Activated CD4-positive, alpha-beta memory T cell treated with anti-CD3 and anti-CD28 coated beads, Interleukin-2, amount 10 ng/mL, durations not matched to agents 7 days and 5 days (primary cell): ENCODE data around the gene MESP1. TPM values are rescaled to one million over a fixed set of nuclear protein-coding genes. Genes with fewer than 3 reads are reported as not detected.
"Not testable (repeated sequence)": the region's sequence is repeated elsewhere in the genome, so short reads cannot be mapped to it uniquely, and the experiment has no call there.

ENCODE experiments used
- CTCF ChIA-PET: fragments of 350-600 bp; sonication (Branson Sonifier 250); formaldehyde crosslinking; loops from one replicate; lab custom pipeline; 2021; ENCODE audit warnings: antibody characterized with exemption, inconsistent platforms; lab: Charles Lee
- POLR2A ChIA-PET: fragments of 350-600 bp; sonication (Branson Sonifier 250); formaldehyde crosslinking; loops from one replicate; lab custom pipeline; 2021; ENCODE audit warnings: antibody characterized with exemption; lab: Charles Lee
- DNase-seq: peaks from one replicate; pipeline ENCODE4 v3.0.0-alpha.2; 2020
- H3K27ac Mint-ChIP-seq: one replicate; pipeline ENCODE4 v1.8.0; 2021; ENCODE audit warnings: mild to moderate bottlenecking, mixed read lengths
- H3K27me3 Mint-ChIP-seq: one replicate; pipeline ENCODE4 v1.8.0; 2021; ENCODE audit warnings: mixed read lengths
- H3K36me3 Mint-ChIP-seq: one replicate; pipeline ENCODE4 v1.8.0; 2021; ENCODE audit warnings: low read depth, mixed read lengths
- H3K4me1 Mint-ChIP-seq: one replicate; pipeline ENCODE4 v1.8.0; 2021; ENCODE audit warnings: mixed read lengths
- H3K4me3 Mint-ChIP-seq: one replicate; pipeline ENCODE4 v1.8.0; 2021; ENCODE audit warnings: mild to moderate bottlenecking, mixed read lengths
- H3K9me3 Mint-ChIP-seq: one replicate; pipeline ENCODE4 v1.8.0; 2021; ENCODE audit warnings: mixed read lengths
- total RNA-seq, 2 experiments: library from RNA; stranded (reverse); gene quantifications; one replicate each; pipeline ENCODE4 v1.2.3, GENCODE V29; 2021

The MESP1 gene, protein sequence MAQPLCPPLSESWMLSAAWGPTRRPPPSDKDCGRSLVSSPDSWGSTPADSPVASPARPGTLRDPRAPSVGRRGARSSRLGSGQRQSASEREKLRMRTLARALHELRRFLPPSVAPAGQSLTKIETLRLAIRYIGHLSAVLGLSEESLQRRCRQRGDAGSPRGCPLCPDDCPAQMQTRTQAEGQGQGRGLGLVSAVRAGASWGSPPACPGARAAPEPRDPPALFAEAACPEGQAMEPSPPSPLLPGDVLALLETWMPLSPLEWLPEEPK
- total RNA-seq, result 1 to 10 TPM; 3.2 to 3.5 TPM

- peak within 1 kb of the TSS; percentile 68 for H3K4me3 Mint-ChIP-seq
- no peak within 1 kb of the TSS for H3K27ac Mint-ChIP-seq
- H3K27me3 Mint-ChIP-seq, result peaks cover 14% of the 10 kb centered on the region
- no peaks in the 10 kb centered on the region for H3K36me3 Mint-ChIP-seq
- ChIA-PET POLR2A (interaction anchor here (1.0 to 1.4 kb wide), 4 partner anchors 10 to 482 kb away, joined by 3 to 4 read pairs (median 4); no protein-coding TSS in a partner anchor), CTCF (interaction anchor here (0.7 to 6.2 kb wide), 7 partner anchors 11 to 321 kb away, joined by 3 to 31 read pairs (median 5); no protein-coding TSS in a partner anchor)
- peaks cover 6% of the 10 kb centered on the region for H3K4me1 Mint-ChIP-seq
- no peaks in the 10 kb centered on the region for H3K9me3 Mint-ChIP-seq
- peak; percentile 90 for DNase-seq
These were observed at the start of gene MESP1 for GRCh38 chr15:89750560-89751542. Gene MESP1, minus strand, starts transcription at chr15:89751249. Its CDS starts 18 bp downstream, at chr15:89751231.

DNA sequence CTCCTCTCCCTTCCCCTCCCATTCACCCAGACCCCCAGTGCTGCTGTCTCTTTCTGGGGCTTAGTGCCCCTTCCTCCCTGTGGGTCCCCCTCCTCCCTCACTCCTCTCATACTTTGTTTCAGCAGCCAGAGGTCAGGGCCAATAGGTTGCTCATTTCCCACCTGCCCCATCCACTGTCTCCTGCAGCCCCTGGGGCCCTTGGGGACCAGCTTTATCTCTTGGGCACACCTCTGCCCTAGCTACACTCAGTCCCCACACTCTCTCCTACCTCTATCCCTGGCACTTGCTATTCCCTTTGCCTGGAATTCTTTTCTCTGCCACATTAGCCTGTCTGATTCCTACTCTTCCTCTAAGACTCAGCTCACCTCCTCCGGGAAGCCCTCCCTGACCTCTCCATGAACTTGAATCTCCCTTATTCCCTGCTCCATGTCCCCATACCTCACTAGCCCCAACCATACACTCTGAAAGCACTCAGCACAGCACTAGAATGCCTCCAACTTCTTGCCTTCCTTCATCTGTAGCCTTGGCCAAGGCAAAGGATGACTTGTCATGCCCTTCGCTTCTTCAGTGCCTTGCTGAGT is 49.0 kb upstream of the MESP1 start:
- no peak overlapping the region for H3K4me3 Mint-ChIP-seq
- no peaks in the 10 kb centered on the region for H3K9me3 Mint-ChIP-seq
- H3K36me3 Mint-ChIP-seq, result no peaks in the 10 kb centered on the region
- DNase-seq, result no peak
- no peak overlapping the region for H3K27ac Mint-ChIP-seq
- no peaks in the 10 kb centered on the region for H3K4me1 Mint-ChIP-seq
- POLR2A ChIA-PET, result no interaction called here
- CTCF ChIA-PET, result no interaction called here
- peaks cover 7% of the 10 kb centered on the region for H3K27me3 Mint-ChIP-seq

DNA sequence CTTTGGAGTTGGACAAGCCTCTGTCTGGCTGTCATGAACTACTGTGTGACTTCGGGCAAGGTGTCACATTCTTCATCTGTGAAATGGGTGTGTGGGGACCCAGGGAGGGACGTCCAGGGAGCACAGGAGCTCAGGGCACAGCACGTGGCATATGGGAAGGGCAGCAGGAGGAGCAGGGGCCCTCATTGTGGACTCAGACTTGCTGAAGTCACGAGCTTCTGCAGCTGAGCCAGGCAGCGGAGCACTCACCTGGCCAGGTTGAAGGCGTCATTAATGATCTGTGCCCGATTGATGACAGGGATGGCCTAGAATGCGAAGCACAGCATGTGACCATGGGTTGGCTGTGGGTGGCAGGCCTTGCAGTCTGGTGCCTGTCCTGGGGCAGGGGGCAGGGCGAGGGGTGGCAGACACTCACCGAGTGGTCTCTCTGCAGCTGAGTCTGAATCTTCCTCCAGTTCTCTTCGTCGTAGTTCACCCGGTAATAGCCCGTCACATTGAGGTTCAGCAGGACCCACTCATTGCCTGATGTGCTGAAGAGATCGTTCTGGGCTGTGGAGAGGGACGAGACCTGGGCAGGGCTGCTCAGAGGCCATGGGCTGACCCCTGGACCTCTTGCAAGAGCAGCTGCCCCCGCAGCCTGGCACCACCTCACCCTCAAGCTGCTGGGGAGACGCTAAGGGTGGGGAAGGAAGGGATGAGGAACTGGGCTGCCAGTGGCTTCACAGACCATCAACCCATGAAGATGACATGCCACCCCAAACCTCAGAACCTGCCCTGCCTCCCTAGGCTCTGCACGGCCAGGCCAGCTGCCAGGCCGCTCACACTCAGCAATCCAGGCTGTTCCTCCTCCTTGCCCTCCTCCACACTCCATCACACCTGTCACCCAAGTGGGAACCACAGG is 48.2 kb upstream of the MESP1 start:
- no peaks in the 10 kb centered on the region for H3K9me3 Mint-ChIP-seq
- peaks cover 12% of the 10 kb centered on the region for H3K27me3 Mint-ChIP-seq
- H3K27ac Mint-ChIP-seq, result no peak overlapping the region
- no peak for DNase-seq
- no peaks in the 10 kb centered on the region for H3K36me3 Mint-ChIP-seq
- ChIA-PET POLR2A (interaction anchor here (1.4 kb wide), 1 partner anchor 18 kb away, joined by 5 read pairs; no protein-coding TSS in a partner anchor), CTCF (no interaction called here)
- no peak overlapping the region for H3K4me3 Mint-ChIP-seq
- no peaks in the 10 kb centered on the region for H3K4me1 Mint-ChIP-seq

DNA sequence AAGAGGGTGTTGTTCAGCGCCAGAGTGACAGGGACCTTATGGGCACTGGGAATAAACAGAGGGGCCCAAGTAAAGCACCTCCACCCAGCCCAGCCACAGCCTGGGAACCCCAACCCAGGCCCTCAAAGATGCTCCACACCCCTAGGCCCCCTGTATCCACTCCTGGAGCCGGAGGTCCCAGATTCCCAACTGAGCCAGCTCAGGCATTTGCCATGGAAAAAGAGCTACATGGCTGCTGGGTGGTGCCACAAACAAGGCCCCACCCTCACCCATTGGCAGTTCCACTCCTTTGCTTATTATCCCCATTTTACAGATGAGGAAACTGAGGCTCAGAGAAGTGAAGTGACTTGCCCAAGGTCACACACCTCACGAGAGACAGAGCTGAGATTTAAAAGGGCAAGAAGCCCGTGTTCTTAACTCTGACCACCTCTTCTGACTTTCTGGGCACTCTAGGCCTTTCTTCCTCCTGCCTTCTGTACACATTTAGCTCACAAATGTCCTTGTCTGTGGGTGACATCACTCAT is 46.7 kb upstream of the MESP1 start:
- H3K9me3 Mint-ChIP-seq, result no peaks in the 10 kb centered on the region
- peaks cover 15% of the 10 kb centered on the region for H3K27me3 Mint-ChIP-seq
- H3K27ac Mint-ChIP-seq, result no peak overlapping the region
- no peak for DNase-seq
- ChIA-PET POLR2A (interaction anchor here (1.4 kb wide), 1 partner anchor 17 kb away, joined by 5 read pairs; no protein-coding TSS in a partner anchor), CTCF (interaction anchor here (1.0 kb wide), 1 partner anchor 25 kb away, joined by 3 read pairs; no protein-coding TSS in a partner anchor)
- H3K4me3 Mint-ChIP-seq, result no peak overlapping the region
- no peaks in the 10 kb centered on the region for H3K4me1 Mint-ChIP-seq
- no peaks in the 10 kb centered on the region for H3K36me3 Mint-ChIP-seq

- no peak for DNase-seq
- H3K4me1 Mint-ChIP-seq, result no peaks in the 10 kb centered on the region
- CTCF ChIA-PET, result no interaction called here
- no peaks in the 10 kb centered on the region for H3K9me3 Mint-ChIP-seq
- no peak overlapping the region for H3K27ac Mint-ChIP-seq
- peaks cover 15% of the 10 kb centered on the region for H3K27me3 Mint-ChIP-seq
- POLR2A ChIA-PET, result no interaction called here
- H3K4me3 Mint-ChIP-seq, result no peak overlapping the region
- no peaks in the 10 kb centered on the region for H3K36me3 Mint-ChIP-seq
These were observed 44.9 kb upstream of the MESP1 start for GRCh38 chr15:89795996-89796395.

GRCh38 chr15:89794627-89795241 is 43.7 kb upstream of the MESP1 start:
- Mint-ChIP-seq H3K27ac (no peak overlapping the region), H3K27me3 (peaks cover 15% of the 10 kb centered on the region), H3K4me1 (no peaks in the 10 kb centered on the region), H3K36me3 (peaks cover 3% of the 10 kb centered on the region), H3K4me3 (no peak overlapping the region), H3K9me3 (no peaks in the 10 kb centered on the region)
- CTCF ChIA-PET, result no interaction called here
- no peak for DNase-seq
- POLR2A ChIA-PET, result no interaction called here

GRCh38 chr15:89792106-89792805 is 41.2 kb upstream of the MESP1 start:
- POLR2A ChIA-PET, result interaction anchor here (1.3 kb wide), 1 partner anchor 8 kb away, joined by 3 read pairs; no protein-coding TSS in a partner anchor
- H3K36me3 Mint-ChIP-seq, result peaks cover 6% of the 10 kb centered on the region
- no peak overlapping the region for H3K27ac Mint-ChIP-seq
- H3K4me1 Mint-ChIP-seq, result no peaks in the 10 kb centered on the region
- DNase-seq, result no peak
- H3K4me3 Mint-ChIP-seq, result no peak overlapping the region
- peaks cover 18% of the 10 kb centered on the region for H3K27me3 Mint-ChIP-seq
- H3K9me3 Mint-ChIP-seq, result peaks cover 4% of the 10 kb centered on the region
- CTCF ChIA-PET, result interaction anchor here (1.1 kb wide), 1 partner anchor 31 kb away, joined by 3 read pairs; no protein-coding TSS in a partner anchor

DNA sequence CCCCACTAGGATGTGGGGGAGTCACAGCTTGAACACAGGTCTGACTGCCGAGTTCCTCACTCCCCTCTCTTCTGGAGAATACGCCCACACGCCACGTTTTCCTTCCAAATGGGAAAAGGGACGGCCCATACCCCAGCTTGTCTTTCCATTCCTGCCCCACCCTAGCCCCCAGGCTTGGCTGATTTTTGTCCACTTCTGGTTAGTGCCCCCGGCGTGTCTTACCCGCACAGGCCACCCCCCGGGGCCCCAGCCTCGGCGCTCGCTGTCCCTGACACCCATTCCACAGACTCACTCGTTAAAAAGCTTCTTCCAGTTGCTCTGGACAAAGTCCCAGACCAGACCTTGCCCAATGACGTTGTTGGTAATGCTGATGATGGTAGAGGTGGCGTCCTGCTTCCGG is 39.6 kb upstream of the MESP1 start:
- H3K27me3 Mint-ChIP-seq, result peaks cover 16% of the 10 kb centered on the region
- H3K4me1 Mint-ChIP-seq, result no peaks in the 10 kb centered on the region
- ChIA-PET POLR2A (no interaction called here), CTCF (interaction anchor here (1.1 kb wide), 2 partner anchors 30 to 84 kb away, joined by 3 to 4 read pairs; no protein-coding TSS in a partner anchor)
- no peak for DNase-seq
- peaks cover 4% of the 10 kb centered on the region for H3K9me3 Mint-ChIP-seq
- H3K4me3 Mint-ChIP-seq, result no peak overlapping the region
- H3K36me3 Mint-ChIP-seq, result peaks cover 6% of the 10 kb centered on the region
- H3K27ac Mint-ChIP-seq, result no peak overlapping the region

DNA sequence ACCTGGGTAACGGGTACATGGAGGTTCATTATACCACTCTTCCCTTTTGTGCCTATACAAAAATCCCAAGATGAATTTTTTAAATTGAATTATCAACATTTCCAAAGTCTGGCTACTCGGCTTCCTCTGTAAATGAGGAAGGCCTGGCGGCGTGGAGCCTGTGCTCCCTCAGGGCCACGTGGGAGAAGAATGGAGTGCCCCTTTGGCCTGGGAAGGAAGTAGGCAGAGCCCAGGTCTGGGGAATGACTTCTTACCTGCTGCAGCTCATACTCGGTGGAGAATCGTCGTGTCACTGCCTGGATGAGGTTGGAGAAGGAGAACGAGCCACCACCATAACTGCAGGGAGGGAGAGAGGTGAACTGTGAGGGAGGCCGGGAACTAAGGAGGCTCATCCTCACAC is 39.2 kb upstream of the MESP1 start:
- no peak for DNase-seq
- Mint-ChIP-seq H3K9me3 (peaks cover 4% of the 10 kb centered on the region), H3K4me1 (no peaks in the 10 kb centered on the region), H3K36me3 (peaks cover 6% of the 10 kb centered on the region), H3K4me3 (no peak overlapping the region), H3K27ac (no peak overlapping the region), H3K27me3 (peaks cover 13% of the 10 kb centered on the region)
- CTCF ChIA-PET, result no interaction called here
- POLR2A ChIA-PET, result no interaction called here

GRCh38 chr15:89788585-89788984 is 37.5 kb upstream of the MESP1 start:
- H3K9me3 Mint-ChIP-seq, H3K4me3 Mint-ChIP-seq, H3K27me3 Mint-ChIP-seq, DNase-seq, CTCF ChIA-PET, H3K27ac Mint-ChIP-seq, H3K4me1 Mint-ChIP-seq, H3K36me3 Mint-ChIP-seq, POLR2A ChIA-PET: not testable (repeated sequence)

DNA sequence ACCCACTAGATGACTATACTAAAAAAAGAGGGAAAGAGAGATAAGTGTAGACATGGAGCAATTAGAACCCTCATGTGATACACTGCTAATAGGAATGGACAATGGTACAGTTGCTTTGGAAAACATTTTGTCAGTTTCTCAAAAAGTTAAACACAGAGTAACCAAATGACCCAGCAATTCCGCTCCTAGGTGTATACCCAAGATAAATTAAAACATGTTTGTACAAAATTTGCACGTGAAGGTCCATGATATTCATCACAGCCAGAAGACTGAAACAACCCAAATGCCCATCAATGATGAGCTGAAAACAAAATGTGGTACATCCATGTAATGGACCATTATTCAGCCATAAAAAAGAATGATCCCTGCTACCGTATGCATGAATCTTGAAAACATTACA is 36.9 kb upstream of the MESP1 start:
- ChIA-PET POLR2A (no interaction called here), CTCF (no interaction called here)
- Mint-ChIP-seq H3K36me3 (peaks cover 6% of the 10 kb centered on the region), H3K27me3 (peaks cover 4% of the 10 kb centered on the region), H3K27ac (no peak overlapping the region), H3K4me3 (no peak overlapping the region), H3K9me3 (peaks cover 4% of the 10 kb centered on the region), H3K4me1 (peaks cover 2% of the 10 kb centered on the region)
- DNase-seq, result no peak
